Sciatic nerve (tissue), 2 donors: ENCODE data around the gene GLRX3. TPM values are rescaled to one million over a fixed set of nuclear protein-coding genes. Genes with fewer than 3 reads are reported as not detected.

Experiments used
- ATAC-seq: fragments of 200-7000 bp; cut with Tn5 transposase; one replicate; pipeline ENCODE4 v1.9.1; 2020; ENCODE audit warnings: mild to moderate bottlenecking, moderate library complexity
- DNase-seq: peaks from one replicate; pipeline ENCODE4 v3.0.0-alpha.2; 2020; ENCODE audit warnings: low spot score
- intact Hi-C: fragments of 100-400 bp; cut with DNase I; formaldehyde crosslinking; loops from one replicate; pipeline ENCODE4 v1.14.2; 2022
- total RNA-seq: library from RNA; stranded (reverse); fragmentation: NEBNext Ultra II Directional; extraction: Animal tissue kit (Norgen Biotek cat#: 25700); gene quantifications from one replicate; pipeline ENCODE4 v1.2.1, GENCODE V29; 2021
- donor health status: DM: no; HTN: no; CAD: no.
- donor health status: DM: no; HTN: no; CAD: no.

GLRX3 gene
- total RNA-seq, 1 donor from 2014 or later, result 41.0 TPM

DNA sequence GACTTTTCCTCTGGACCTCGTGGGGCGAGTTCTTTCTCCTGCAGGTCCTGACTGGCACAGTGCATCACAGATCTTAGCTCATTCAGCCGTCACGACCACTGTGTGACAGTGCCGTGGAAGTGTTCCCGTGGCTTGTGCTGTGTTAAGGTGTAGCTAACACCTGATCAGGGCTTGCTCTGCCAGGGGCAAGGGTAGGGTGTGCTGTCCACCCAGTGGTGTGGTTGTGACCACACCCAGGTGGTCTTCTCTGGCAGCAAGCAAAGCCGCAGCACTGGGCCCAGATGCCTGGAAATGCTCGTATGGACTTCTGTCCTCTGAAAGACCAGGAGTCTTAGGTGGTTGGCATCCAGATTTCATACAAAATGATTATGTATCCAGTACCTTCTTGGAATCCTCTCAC, 86.2 kb downstream of the GLRX3 start:
- ATAC-seq, result no peak
- intact Hi-C loops, result no loop called here
- peak; percentile 35 for DNase-seq

GRCh38 chr10:130224228-130224627, 88.0 kb downstream of the GLRX3 start:
- intact Hi-C loops, result no loop called here
- no peak for ATAC-seq
- no peak for DNase-seq

DNA sequence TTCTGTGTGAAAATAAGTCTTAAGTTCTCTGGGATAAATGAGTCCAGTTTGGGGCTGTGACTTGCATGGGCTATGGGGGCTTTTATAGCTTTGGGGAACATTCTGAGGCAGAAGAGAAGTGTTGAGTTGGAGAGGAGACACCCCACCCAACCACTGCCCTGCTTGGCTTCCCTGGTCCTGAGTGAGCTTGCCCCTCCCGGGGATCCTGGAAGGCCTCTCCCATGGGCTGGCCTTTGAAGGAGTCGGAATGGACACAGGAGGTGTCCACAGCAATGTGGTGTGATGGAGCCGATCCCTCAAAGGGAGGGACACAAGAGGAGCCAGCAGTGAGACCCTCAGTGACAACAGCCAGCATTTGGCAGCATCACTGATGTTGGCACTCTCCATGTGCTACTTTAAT, 89.8 kb downstream of the GLRX3 start:
- DNase-seq (peak; percentile 27), ATAC-seq (no peak)
- intact Hi-C loops, result no loop called here

DNA sequence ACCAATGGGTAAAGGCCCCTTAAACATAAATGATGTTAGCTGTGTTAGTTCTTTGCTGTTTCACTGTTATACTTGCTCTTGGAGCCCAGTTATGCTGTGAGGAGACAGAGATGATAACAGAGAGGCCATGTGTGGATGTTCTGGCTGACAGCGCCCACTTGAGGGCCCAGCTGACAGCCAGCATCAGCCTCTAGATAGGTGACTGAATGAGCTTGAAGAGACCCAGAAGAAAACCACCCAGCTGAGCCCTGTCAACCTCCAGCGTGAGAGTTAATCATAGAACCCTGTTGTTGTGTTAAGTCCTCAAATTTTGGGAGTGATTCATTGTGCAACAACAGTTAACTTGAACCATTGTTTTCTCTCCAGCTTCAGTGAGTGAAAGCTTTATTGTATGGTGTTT, 91.7 kb downstream of the GLRX3 start:
- intact Hi-C loops, result no loop called here
- ATAC-seq, result no peak
- no peak for DNase-seq

Other genes with a start within 250 kb of the GLRX3 start
- gene EBF3, start 172.1 kb upstream of the GLRX3 start, total RNA-seq, result 38.9 TPM
- gene C10orf143, start 25.6 kb upstream of the GLRX3 start, total RNA-seq, result 4.8 TPM